Ovary (tissue), 3 donors: ENCODE data around the gene RNMT.
"Not testable (repeated sequence)": the region's sequence is repeated elsewhere in the genome, so short reads cannot be mapped to it uniquely, and the experiment has no call there.

ENCODE experiments used
- EP300 ChIP-seq: sonication (generic); formaldehyde crosslinking; IDR thresholded peaks from one replicate; pipeline ENCODE4 v1.6.1; 2017; ENCODE audit warnings: antibody characterized with exemption
- POLR2A ChIP-seq: fragments of 450-650 bp; IDR thresholded peaks from one replicate; pipeline ENCODE4 v1.6.1; 2017; ENCODE audit warnings: antibody characterized with exemption, mild to moderate bottlenecking, moderate library complexity
- TF ChIP-seq, protein P1 (sequence below), 3 donors: fragments of 450-650 bp in 2 of 3; fragments of 200-600 bp in 1 of 3; IDR thresholded peaks; one replicate each; pipeline versions ENCODE4 v1.5.1 to v1.8.0; 2016 to 2022; ENCODE audit warnings: antibody characterized with exemption in 3 of 3, mild to moderate bottlenecking in 1 of 3
- donor health status: DM: no; HTN: no; CAD: no.

DNA sequence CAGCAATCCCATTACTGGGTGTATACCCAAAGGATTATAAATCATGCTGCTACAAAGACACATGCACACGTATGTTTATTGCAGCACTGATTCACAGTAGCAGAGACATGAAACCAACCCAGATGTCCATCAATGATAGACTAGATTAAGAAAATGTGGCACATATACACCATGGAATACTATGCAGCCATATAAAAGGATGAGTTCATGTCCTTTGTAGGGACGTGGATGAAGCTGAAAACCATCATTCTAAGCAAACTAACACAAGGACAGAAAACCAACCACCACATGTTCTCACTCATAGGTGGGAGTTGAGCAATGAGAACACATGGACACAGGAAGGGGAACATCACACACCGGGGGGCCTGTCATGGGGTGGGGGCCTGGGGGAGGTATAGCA is 25.1 kb downstream of the RNMT start:
- TF ChIP-seq POLR2A, EP300: not testable (repeated sequence)
- TF ChIP-seq, protein P1, sequence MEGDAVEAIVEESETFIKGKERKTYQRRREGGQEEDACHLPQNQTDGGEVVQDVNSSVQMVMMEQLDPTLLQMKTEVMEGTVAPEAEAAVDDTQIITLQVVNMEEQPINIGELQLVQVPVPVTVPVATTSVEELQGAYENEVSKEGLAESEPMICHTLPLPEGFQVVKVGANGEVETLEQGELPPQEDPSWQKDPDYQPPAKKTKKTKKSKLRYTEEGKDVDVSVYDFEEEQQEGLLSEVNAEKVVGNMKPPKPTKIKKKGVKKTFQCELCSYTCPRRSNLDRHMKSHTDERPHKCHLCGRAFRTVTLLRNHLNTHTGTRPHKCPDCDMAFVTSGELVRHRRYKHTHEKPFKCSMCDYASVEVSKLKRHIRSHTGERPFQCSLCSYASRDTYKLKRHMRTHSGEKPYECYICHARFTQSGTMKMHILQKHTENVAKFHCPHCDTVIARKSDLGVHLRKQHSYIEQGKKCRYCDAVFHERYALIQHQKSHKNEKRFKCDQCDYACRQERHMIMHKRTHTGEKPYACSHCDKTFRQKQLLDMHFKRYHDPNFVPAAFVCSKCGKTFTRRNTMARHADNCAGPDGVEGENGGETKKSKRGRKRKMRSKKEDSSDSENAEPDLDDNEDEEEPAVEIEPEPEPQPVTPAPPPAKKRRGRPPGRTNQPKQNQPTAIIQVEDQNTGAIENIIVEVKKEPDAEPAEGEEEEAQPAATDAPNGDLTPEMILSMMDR (IDR thresholded peaks at IDR 0.05) = not testable (repeated sequence)
